Loucy (cell line): Measurements from ENCODE around the gene LEF1.

Experiments used
- EZH2phosphoT487 ChIP-seq: fragments of 200-600 bp; IDR thresholded peaks from 2 replicates; pipeline ENCODE4 v1.6.1; 2018; ENCODE audit warnings: antibody characterized with exemption, mild to moderate bottlenecking, moderate library complexity, borderline replicate concordance
- TF ChIP-seq, protein P1 (sequence below): fragments of 200-600 bp; sonication (generic); conservative IDR thresholded peaks from 2 replicates; pipeline ENCODE4 v1.5.1; 2014; ENCODE audit warnings: mild to moderate bottlenecking, antibody characterized with exemption, low read length

DNA sequence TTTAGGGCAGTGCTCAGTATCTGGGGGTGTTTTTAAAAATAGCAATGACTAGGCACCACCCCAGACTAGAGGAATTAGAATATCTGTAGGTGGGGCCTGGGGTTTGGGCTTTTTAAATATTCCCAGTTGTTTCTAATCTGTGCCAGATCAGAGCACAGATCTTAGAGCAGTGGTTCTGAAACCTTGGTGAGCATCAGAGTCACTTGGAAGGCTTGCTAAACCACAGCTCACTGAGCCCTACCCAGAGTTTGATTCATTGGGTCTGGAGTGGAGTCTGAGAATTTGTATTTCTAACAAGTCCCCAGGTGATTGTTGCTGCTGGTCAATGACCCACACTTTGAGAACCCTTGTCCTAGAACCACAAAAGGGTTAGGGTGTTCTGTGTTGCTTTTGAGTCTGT, 162.4 kb downstream of the LEF1 start:
- TF ChIP-seq, protein P1, sequence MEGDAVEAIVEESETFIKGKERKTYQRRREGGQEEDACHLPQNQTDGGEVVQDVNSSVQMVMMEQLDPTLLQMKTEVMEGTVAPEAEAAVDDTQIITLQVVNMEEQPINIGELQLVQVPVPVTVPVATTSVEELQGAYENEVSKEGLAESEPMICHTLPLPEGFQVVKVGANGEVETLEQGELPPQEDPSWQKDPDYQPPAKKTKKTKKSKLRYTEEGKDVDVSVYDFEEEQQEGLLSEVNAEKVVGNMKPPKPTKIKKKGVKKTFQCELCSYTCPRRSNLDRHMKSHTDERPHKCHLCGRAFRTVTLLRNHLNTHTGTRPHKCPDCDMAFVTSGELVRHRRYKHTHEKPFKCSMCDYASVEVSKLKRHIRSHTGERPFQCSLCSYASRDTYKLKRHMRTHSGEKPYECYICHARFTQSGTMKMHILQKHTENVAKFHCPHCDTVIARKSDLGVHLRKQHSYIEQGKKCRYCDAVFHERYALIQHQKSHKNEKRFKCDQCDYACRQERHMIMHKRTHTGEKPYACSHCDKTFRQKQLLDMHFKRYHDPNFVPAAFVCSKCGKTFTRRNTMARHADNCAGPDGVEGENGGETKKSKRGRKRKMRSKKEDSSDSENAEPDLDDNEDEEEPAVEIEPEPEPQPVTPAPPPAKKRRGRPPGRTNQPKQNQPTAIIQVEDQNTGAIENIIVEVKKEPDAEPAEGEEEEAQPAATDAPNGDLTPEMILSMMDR, result no peak
- TF ChIP-seq EZH2phosphoT487, result no peak
